Spinal cord (tissue), 10 donors: ENCODE measurements around the gene MAN1C1. TPM values are rescaled to one million over a fixed set of nuclear protein-coding genes. Genes with fewer than 3 reads are reported as not detected.
"Not testable (repeated sequence)": the region's sequence is repeated elsewhere in the genome, so short reads cannot be mapped to it uniquely, and the experiment has no call there.

Experiments used
- DNase-seq, 6 donors: peaks; one replicate each; pipeline versions ENCODE4 v3.0.0 to v3.0.0-alpha.2; 2013 to 2015; ENCODE audit warnings: low spot score in 6 of 6, low read depth in 4 of 6
- H3K27ac ChIP-seq: one replicate; pipeline ENCODE4 v1.5.1; 2013; ENCODE audit warnings: low read depth, low read length, control low read depth
- H3K27me3 ChIP-seq: one replicate; pipeline ENCODE4 v1.6.1; 2013; ENCODE audit warnings: low read length; ENCODE audit not compliant: control insufficient read depth, insufficient read depth
- H3K36me3 ChIP-seq: one replicate; pipeline ENCODE4 v1.6.1; 2013; ENCODE audit warnings: low read length; ENCODE audit not compliant: control insufficient read depth, insufficient read depth
- H3K4me1 ChIP-seq: one replicate; pipeline ENCODE4 v1.6.1; 2013; ENCODE audit warnings: low read length; ENCODE audit not compliant: control insufficient read depth, insufficient read depth
- H3K4me3 ChIP-seq: one replicate; pipeline ENCODE4 v1.5.1; 2013; ENCODE audit warnings: low read depth, low read length, control low read depth
- H3K9me3 ChIP-seq: one replicate; pipeline ENCODE4 v1.6.1; 2013; ENCODE audit warnings: low read length; ENCODE audit not compliant: control insufficient read depth, insufficient read depth
- WGBS: methylation state at CpG from one replicate; pipeline ENCODE4 v1.1.5; 2013; ENCODE audit warnings: missing lambda C conversion rate; ENCODE audit not compliant: insufficient coverage; 5-methylcytosine and 5-hydroxymethylcytosine counted together
- polyA plus RNA-seq, 2 donors: library from polyadenylated mRNA; unstranded; fragments of 120-200 nt; gene quantifications; one replicate each; pipeline ENCODE4 v1.2.1, GENCODE V29; 2013; ENCODE audit not compliant: insufficient read length in 2 of 2
- total RNA-seq, 2 donors: library from RNA; depleted of rRNA in 1 of 2; stranded (reverse); fragments of 120-200 nt in 1 of 2; fragments of >200 nt in 1 of 2; gene quantifications; one replicate each; pipeline versions ENCODE4 v1.2.3 to v1.2.4, GENCODE V29; 2013 to 2014
- donor health status: healthy.

The MAN1C1 gene
- total and polyA plus RNA-seq, 4 donors = 18.4 to 59.7 (median 49.4) TPM

DNA sequence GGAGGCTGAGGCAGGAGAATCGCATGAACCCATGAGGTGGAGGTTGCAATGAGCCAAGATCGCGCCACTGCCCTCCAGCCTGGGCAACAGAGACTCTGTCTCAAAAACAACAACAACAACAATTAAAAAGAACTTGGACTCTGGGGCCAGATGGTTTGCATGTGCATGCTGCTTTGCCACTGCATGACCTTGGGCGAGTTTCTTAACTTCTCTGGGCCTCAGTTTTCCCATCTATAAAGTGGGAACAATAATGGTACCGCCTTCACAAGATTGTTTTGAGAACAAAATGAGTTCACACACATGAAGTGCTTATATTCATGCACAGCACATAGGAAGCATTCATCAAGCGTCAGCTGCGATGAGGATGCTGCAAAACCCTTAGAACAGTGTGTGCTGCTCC is 74.6 kb downstream of the MAN1C1 start:
- Histone ChIP-seq H3K4me3 (no peak overlapping the region), H3K27ac (no peak overlapping the region), H3K27me3 (no peaks in the 10 kb centered on the region), H3K4me1 (peaks cover 35% of the 10 kb centered on the region), H3K9me3 (no peaks in the 10 kb centered on the region), H3K36me3 (peaks cover 2% of the 10 kb centered on the region)
- no peak for DNase-seq
- WGBS = 92% methylated on average over 4 of the region's 7 CpGs

DNA sequence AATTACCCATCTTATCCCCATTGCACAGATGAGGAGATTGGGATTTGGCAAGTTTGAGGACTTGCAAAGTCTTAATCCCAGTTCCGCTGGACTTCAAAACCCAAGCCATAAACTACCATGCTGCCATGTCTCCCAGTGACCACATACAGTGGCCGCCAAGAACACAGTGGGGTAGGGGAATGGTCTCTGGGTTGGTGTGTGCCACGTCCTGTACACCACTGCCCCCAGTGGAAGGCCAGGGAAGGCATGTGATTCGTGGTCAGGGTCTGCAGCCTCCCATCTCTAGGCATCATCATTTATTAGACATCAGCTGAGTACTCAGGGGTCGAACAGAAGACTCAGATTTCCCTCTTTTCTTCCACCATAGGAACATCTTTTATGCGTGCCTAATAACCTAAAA is 76.0 kb downstream of the MAN1C1 start:
- peak in 1 of 6 donors; percentile 29 for DNase-seq
- Histone ChIP-seq H3K27ac (no peak overlapping the region), H3K4me1 (peaks cover 36% of the 10 kb centered on the region), H3K27me3 (no peaks in the 10 kb centered on the region), H3K4me3 (no peak overlapping the region), H3K9me3 (no peaks in the 10 kb centered on the region), H3K36me3 (no peaks in the 10 kb centered on the region)
- 44% methylated on average over 4 of the region's 6 CpGs for WGBS

DNA sequence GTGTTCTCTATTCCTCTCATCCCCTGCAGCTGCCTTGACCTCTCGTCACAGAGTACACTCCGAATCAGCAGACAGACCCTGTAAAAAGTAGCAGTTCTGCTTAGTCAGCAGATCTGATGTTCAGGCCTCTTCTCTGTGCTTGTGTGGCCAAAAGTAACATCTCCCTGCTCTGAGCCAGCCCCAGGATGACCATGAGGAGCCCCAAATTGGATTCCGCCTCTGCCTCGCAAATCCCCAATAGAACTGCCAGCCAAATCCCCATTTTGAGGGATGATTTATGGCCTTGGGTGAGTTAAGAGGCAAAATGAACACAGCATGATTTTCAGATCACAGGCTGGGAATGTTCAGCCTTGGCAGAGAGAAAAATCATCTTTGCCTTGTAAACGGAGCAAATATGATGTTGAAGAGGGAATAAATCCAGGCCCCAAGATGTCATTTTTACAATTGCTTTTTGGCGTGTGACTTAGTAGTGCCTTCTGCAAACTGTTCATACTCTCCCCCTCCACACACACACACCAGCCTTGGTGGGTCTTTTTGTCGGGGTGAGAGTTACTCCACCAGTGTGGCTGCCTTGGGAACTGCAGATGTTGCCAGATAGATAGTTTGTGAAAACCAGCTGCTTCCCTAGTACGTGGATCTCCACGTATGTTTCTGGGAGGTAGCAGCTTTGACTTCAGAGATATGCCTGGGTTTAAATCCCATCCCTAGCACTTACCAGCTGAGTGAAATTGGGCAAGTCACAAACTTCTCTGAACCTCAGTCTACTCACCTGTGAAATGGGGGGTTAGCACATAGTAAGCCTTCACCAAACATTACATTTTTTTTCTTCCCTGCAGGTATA is 77.8 kb downstream of the MAN1C1 start:
- peak in 2 of 6 donors; percentile 71 to 79 for DNase-seq
- H3K27me3 ChIP-seq = no peaks in the 10 kb centered on the region
- 28% methylated on average over 5 of the region's 9 CpGs for WGBS
- H3K9me3 ChIP-seq = no peaks in the 10 kb centered on the region
- H3K27ac ChIP-seq = peak overlapping the region; percentile 80
- no peak overlapping the region for H3K4me3 ChIP-seq
- H3K36me3 ChIP-seq = no peaks in the 10 kb centered on the region
- peaks cover 45% of the 10 kb centered on the region for H3K4me1 ChIP-seq

DNA sequence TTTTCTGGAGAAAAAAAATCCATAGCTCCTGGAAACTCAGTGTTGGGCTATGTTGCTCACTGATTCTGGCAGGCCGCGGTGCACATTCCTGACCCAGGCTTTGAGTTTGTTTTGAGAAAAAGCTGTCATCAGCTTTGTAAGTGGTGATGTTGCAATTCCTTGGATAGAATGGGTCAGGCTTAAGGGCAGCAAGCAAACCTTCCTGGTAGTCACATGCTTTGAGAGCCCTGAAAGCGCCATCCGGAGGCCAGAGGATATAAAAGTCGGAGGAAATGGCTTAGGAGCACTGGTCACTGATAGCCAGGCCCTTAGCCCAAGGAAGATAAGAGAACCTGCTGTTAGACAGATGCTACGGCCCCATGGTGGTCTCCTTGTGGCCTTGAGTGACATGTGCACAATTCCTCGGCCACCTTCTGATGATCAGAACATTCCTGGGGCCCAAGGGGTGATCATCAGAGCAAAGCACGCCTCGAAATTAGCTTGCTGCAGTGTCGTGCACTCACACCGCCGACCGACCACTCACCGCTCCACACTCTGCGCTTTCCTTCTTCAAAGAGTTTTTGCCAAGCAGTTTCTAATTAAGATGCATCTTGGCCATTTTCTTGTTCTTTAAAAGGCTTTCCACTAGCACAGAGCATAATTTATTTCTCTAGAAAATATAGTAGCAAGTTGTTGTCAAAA is 78.6 kb downstream of the MAN1C1 start:
- no peaks in the 10 kb centered on the region for H3K9me3 ChIP-seq
- peaks cover 53% of the 10 kb centered on the region for H3K4me1 ChIP-seq
- H3K4me3 ChIP-seq = no peak overlapping the region
- H3K36me3 ChIP-seq = no peaks in the 10 kb centered on the region
- no peaks in the 10 kb centered on the region for H3K27me3 ChIP-seq
- DNase-seq = peak in 1 of 6 donors; percentile 72
- 56% methylated on average over 15 of the region's 15 CpGs for WGBS
- H3K27ac ChIP-seq = peak overlapping the region; percentile 80

DNA sequence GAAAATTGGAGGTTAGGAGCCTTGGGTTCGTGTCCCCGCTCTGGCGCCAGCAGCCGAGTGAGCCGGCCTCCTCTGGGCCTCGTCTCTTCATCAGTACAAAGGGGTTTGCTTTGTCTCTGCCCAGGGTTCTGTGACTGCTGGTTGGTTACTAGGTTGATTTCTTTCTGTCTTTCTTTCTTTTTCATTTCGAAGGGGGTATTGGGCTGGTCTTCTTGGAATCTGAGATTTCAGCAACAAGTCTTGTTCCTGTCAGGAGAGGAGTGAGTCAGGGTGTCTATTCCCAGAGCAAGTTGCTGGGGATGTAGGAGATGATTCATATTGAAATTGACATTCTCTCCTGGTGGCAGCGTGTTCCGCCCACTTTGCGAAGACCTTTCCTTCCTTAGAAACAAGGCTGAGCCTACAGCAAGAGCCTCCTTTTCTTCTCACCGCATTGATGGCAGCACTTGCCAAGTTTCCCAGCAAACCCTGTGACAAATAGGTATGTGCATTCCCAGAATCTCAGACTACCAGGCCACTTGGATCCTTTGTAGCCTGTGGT is 79.2 kb downstream of the MAN1C1 start:
- Histone ChIP-seq H3K27me3 (no peaks in the 10 kb centered on the region), H3K4me1 (peaks cover 53% of the 10 kb centered on the region), H3K4me3 (no peak overlapping the region), H3K9me3 (no peaks in the 10 kb centered on the region), H3K27ac (peak overlapping the region; percentile 80), H3K36me3 (no peaks in the 10 kb centered on the region)
- peak in 4 of 6 donors; percentile 33 to 81 (median 67) for DNase-seq
- 46% methylated on average over 7 of the region's 11 CpGs for whole genome bisulfite sequencing

DNA sequence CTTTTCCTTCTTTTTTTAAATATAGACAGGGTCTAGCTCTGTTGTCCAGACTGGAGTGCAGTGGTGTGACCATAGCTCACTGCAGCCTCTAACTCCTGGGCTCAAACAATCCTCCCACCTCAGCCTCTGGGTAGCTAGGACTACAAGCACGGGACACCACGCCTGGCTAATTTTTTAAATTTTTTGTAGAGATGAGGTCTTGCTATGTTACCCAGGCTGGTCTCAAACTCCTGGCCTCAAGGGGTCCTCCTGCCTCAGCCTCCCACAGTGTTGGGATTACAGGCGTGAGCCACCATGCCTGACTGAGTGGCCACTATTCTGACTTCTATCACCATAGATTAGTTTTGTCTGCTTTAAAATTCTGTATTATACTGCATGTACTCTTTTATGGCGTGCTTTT is 80.1 kb downstream of the MAN1C1 start:
- no CpG with 5 or more reads among the region's 4 CpGs for WGBS
- H3K36me3 ChIP-seq, DNase-seq, H3K27me3 ChIP-seq, H3K4me3 ChIP-seq, H3K9me3 ChIP-seq: not testable (repeated sequence)
- Histone ChIP-seq H3K4me1 (peaks cover 61% of the 10 kb centered on the region), H3K27ac (peak overlapping the region; percentile 80)

DNA sequence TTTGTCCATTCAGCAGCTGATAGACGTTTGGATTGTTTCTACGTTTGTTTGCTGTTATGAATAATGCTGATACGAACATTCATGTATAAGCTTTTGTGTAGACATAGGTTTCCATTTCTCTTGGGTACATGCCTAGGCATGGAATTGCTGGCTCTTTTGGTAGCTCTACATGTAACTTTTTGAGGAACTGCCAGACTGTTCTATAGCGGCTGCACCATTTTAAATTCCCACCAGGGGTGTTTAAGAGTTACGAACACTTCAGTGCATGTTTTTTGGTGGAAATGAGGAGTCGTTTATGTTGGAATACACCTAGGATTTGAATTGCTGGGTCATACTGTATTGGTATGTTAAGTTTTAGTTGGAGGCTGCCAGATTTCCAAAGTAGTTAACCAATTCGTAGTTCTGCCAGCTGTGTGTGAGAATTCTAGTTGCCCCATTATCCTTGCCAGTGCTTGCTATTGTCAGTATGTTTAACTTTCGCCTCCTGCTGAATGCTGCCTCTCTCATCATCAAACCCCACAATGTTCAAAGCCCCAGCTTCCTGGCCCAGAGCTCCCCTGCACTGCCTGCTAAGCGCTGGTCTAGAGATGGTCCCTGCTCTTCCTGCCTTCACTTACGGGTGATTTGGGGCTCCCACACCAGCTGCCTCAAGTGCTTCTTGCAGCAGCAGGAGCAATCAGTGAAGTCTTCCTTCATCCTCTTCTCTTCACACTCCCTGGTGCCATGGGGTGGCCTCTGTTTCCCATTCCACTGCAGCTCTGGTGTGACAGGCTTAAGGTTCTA is 81.0 kb downstream of the MAN1C1 start:
- Histone ChIP-seq H3K4me1 (peaks cover 62% of the 10 kb centered on the region), H3K27ac (peak overlapping the region; percentile 80), H3K4me3 (no peak overlapping the region), H3K9me3 (no peaks in the 10 kb centered on the region), H3K36me3 (peaks cover 3% of the 10 kb centered on the region), H3K27me3 (no peaks in the 10 kb centered on the region)
- peak in 2 of 6 donors; percentile 49 to 57 for DNase-seq
- WGBS = 46% methylated on average over 5 of the region's 10 CpGs

DNA sequence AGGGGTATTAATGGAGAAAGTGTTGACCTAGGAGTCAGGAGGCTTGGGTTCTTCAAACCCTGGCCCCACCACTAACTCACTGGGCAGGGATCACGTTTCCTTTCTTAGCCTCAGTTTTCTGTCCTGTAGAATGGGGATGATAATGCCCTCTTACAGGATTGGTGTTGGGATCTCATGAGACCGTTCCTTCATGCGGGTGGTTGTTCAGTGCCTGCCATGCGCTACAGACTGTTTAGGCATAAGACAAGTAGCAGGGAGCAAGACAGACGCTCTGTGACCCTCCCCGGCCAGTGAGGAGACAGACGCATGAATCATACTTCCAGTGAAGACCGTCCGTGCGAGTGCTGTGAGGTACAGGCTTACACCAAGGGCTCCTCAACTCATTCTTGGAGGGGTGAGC is 81.7 kb downstream of the MAN1C1 start:
- 95% methylated on average over 6 of the region's 10 CpGs for WGBS

DNA sequence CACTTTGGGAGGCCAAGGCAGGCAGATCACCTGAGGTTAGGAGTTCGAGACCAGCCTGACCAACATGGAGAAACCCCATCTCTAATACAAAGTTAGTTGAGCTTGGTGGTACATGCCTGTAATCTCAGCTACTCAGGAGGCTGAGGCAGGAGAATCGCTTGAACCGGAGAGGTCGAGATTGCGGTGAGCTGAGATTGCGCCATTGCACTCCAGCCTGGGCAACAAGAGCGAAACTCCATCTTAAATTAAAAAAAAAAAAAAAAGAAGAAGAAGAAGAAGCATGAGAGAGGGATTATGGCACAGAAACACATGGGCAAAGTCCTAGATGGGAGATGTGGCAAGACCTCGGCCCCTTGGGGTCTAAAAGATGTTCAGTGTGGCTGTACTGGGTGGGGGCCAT is 82.5 kb downstream of the MAN1C1 start:
- WGBS = 100% methylated on average over 1 of the region's 8 CpGs
- not testable (repeated sequence) for H3K36me3 ChIP-seq, H3K4me3 ChIP-seq, H3K9me3 ChIP-seq, DNase-seq, H3K27me3 ChIP-seq
- peaks cover 64% of the 10 kb centered on the region for H3K4me1 ChIP-seq
- H3K27ac ChIP-seq = peak overlapping the region; percentile 71

More for the DNA sequence above, 81.7 kb downstream of the MAN1C1 start:
- no peaks in the 10 kb centered on the region for H3K9me3 ChIP-seq
- peak overlapping the region; percentile 67 for H3K27ac ChIP-seq
- H3K36me3 ChIP-seq = peaks cover 3% of the 10 kb centered on the region
- DNase-seq = no peak
- H3K4me1 ChIP-seq = peaks cover 62% of the 10 kb centered on the region
- no peaks in the 10 kb centered on the region for H3K27me3 ChIP-seq
- H3K4me3 ChIP-seq = no peak overlapping the region
